TTC549 (cell line): ENCODE results near the gene NR0B1.

Experiments used
- FAIRE-seq: peaks from 2 replicates; lab custom pipeline; 2012; peaks lifted over from hg19 to GRCh38; lab: Jason Lieb, UNC

Gene NR0B1

DNA sequence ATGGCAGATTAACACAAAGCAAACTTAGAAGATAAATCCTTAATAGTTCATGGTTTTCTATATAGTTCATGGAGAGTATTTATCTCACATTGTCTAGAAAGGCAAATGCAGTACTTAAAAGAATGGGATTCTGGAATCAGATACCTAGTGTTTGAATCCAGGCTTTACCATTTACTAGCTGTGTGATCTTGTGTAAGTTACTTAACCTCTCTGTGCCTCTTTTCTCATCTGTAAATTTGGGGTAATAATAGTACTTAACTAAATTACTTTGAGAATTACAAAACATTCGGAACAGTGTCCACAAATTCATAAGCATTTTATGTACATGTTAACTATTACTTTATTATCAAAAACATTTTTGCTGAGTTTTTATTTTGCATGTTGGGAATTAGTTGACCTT is 46.4 kb downstream of the NR0B1 start:
- no peak for FAIRE-seq

DNA sequence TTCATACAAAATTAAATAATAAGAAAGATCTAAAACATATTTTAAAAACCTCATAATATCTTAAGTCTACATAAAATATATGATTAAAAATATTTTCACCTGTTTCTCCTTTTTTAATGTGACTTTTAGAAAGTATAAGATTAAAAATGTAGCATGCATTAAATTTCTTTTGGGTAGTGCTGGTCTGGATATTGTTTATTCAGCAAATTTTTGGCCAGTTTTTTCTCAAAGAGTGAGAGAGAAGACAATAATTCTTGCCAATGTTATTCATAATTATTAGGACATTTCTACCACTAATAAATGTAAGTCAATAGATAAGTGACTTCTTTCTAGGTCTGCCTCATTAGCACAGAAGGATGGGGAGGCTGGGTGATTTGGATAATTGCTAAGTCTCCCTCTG is 48.2 kb downstream of the NR0B1 start:
- no peak for FAIRE-seq

DNA sequence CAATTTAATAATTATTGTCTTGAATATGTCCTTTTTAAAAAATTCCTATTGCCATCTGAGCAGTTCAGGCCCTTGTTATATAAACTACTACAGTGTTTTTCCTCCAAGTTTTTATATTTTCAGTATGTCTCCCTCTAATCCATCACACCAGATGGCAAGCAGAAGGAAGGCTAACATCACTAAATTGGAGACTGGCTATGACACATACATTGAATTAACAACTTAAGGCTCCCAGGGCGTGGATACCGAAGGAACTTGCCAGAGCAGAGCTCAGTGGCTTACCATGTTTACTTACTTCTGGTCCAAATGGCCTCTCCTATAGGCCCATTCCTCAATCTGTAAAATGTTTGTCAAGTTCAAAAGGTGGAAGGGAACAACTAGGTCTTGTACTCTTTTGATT is 49.3 kb downstream of the NR0B1 start:
- FAIRE-seq = no peak
